HepG2 (cell line): ENCODE data around the gene ARHGAP26. TPM values are rescaled to one million over a fixed set of nuclear protein-coding genes. Genes with fewer than 3 reads are reported as not detected.

Source experiments
- CEBPB ChIP-seq: IDR thresholded peaks from 2 replicates; pipeline ENCODE4 v1.6.1; 2011; ENCODE audit warnings: low read depth, low read length, improper control_type of control experiment, borderline replicate concordance
- CSRNP2 ChIP-seq: sonication (generic); formaldehyde crosslinking; conservative IDR thresholded peaks from 2 replicates; pipeline ENCODE4 v1.8.0; 2022; ENCODE audit warnings: low read depth, missing genetic modification reagents
- FOXC1 ChIP-seq: sonication (generic); formaldehyde crosslinking; IDR thresholded peaks from 2 replicates; pipeline ENCODE4 v1.8.0; 2022; ENCODE audit warnings: mild to moderate bottlenecking, missing genetic modification reagents, borderline replicate concordance
- GATAD2A ChIP-seq: IDR thresholded peaks from 2 replicates; pipeline ENCODE4 v1.6.1; 2016
- HNF4G ChIP-seq, 2 experiments: sonication (generic) in 1 of 2; formaldehyde crosslinking in 1 of 2; IDR thresholded peaks; 2 replicates each; pipeline versions ENCODE4 v1.4.0 to v1.6.1; 2011 to 2020; ENCODE audit warnings: borderline replicate concordance in 2 of 2, low read depth in 2 of 2, mild to moderate bottlenecking in 2 of 2, low read length in 1 of 2, missing genetic modification reagents in 1 of 2, moderate library complexity in 1 of 2
- MED1 ChIP-seq: sonication (generic); formaldehyde crosslinking; IDR thresholded peaks from 2 replicates; pipeline ENCODE4 v1.4.0; 2020; ENCODE audit warnings: missing genetic modification reagents
- NR0B2 ChIP-seq: sonication (generic); formaldehyde crosslinking; IDR thresholded peaks from 2 replicates; pipeline ENCODE4 v1.4.0; 2020; ENCODE audit warnings: mild to moderate bottlenecking, missing genetic modification reagents
- RAD21 ChIP-seq: fragments of 450-650 bp; formaldehyde crosslinking; IDR thresholded peaks from 2 replicates; pipeline ENCODE4 v1.5.0; 2020; ENCODE audit warnings: mild to moderate bottlenecking
- SIX1 ChIP-seq: sonication (generic); formaldehyde crosslinking; IDR thresholded peaks from 2 replicates; pipeline ENCODE4 v1.4.0; 2020; ENCODE audit warnings: missing genetic modification reagents, borderline replicate concordance
- TCF7 ChIP-seq: sonication (generic); IDR thresholded peaks from 2 replicates; pipeline ENCODE4 v1.6.1; 2016; ENCODE audit warnings: antibody characterized with exemption, low read depth
- ZBTB4 ChIP-seq: sonication (generic); formaldehyde crosslinking; IDR thresholded peaks from 2 replicates; pipeline ENCODE4 v1.4.0; 2020; ENCODE audit warnings: missing genetic modification reagents, mild to moderate bottlenecking, borderline replicate concordance
- ZEB1 ChIP-seq: IDR thresholded peaks from 2 replicates; pipeline ENCODE4 v1.6.1; 2012; ENCODE audit warnings: mild to moderate bottlenecking, low read depth, inconsistent platforms; ENCODE audit not compliant: insufficient replicate concordance
- ZMYM3 ChIP-seq: sonication (generic); formaldehyde crosslinking; IDR thresholded peaks from 2 replicates; pipeline ENCODE4 v1.5.1; 2020; ENCODE audit warnings: mild to moderate bottlenecking, missing genetic modification reagents
- ZNF34 ChIP-seq: sonication (generic); formaldehyde crosslinking; IDR thresholded peaks from 2 replicates; pipeline ENCODE4 v1.4.0; 2020; ENCODE audit warnings: mild to moderate bottlenecking, missing genetic modification reagents, borderline replicate concordance
- ZNF546 ChIP-seq: sonication (generic); formaldehyde crosslinking; conservative IDR thresholded peaks from 2 replicates; pipeline ENCODE4 v1.8.1; 2023; ENCODE audit warnings: mild to moderate bottlenecking, missing genetic modification reagents
- ZNF878 ChIP-seq: sonication (generic); formaldehyde crosslinking; IDR thresholded peaks from 2 replicates; pipeline ENCODE4 v1.8.1; 2023; ENCODE audit warnings: mild to moderate bottlenecking, missing genetic modification reagents, moderate library complexity
- polyA plus RNA-seq, 8 experiments: library from polyadenylated mRNA; depleted of rRNA in 3 of 8; stranded (reverse) in 7 of 8; unstranded in 1 of 8; fragments of >200 nt; fragmentation: Illumina TruSeq in 4 of 8; extraction: Trizol in 4 of 8; gene quantifications; 2 replicates each; pipeline versions ENCODE4 v1.2.1 to v1.2.3, GENCODE V29; 2011 to 2016; ENCODE audit warnings: low read depth in 4 of 8, missing spikeins in 1 of 8, mixed read lengths in 1 of 8; ENCODE audit not compliant: insufficient read depth in 1 of 8
- total RNA-seq, 5 experiments: library from RNA; depleted of rRNA; stranded (reverse); fragments of >200 nt; fragmentation: Illumina TruSeq; extraction: Trizol; gene quantifications; 2 replicates each; pipeline ENCODE4 v1.2.3, GENCODE V29; 2016; ENCODE audit warnings: low read depth in 1 of 5
- TF ChIP-seq, protein P1 (sequence below): sonication (generic); formaldehyde crosslinking; IDR thresholded peaks from 2 replicates; pipeline ENCODE4 v1.5.1; 2020; ENCODE audit warnings: missing genetic modification reagents, mild to moderate bottlenecking, borderline replicate concordance
- TF ChIP-seq, protein P2 (sequence below): IDR thresholded peaks from 2 replicates; pipeline ENCODE4 v1.6.1; 2012; ENCODE audit warnings: low read length, improper control_type of control experiment

Gene ARHGAP26
- total and polyA plus RNA-seq, 2 of the 13 experiments (the other 11 are each of a cell fraction or from before 2014, with no cell fraction given) = 9.6 to 18.2 TPM

DNA sequence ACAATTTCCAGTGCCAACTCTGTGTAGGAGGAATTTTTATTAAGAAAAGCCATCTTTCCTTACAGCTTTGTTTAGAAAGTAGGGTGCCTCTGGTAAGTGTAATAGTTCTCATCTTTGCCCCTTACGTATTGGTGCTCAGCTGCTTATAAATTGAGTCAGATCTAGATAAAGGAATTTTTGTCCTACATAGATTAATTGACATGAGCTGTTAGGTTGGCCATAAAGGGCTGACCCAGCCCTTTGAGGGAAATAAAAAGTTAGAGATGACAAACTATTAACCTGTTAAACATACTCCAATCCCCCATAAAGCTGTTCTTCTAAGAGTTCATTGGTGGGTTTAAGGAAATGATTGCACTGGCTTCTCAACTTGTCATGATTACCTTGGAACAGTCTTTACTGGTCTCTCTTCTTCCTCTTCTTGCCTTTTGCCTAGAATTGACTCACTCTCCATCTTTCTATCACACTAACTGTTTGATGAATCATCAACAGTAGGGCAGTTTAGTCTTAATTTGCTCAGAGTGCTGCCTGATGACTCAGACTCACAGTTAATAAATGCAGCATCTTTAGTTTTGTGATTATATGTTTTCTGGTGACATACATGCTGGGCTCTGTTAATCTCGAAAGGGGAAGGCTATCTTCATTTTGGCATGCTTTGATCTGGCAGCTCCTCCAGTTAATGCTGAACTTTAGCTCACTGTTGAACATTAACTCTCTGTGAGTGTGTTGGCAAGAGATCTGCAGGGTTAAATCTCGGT lies 51.7 kb downstream of the ARHGAP26 start (continued):
- TF ChIP-seq HNF4G (IDR thresholded peaks at IDR 0.05; ENCODE audit: borderline replicate concordance, low read depth, low read length) = no peak
- TF ChIP-seq HNF4G (CRISPR knock-in tag; IDR thresholded peaks at IDR 0.05; ENCODE audit: borderline replicate concordance, low read depth) = no peak
- TF ChIP-seq, protein P1, sequence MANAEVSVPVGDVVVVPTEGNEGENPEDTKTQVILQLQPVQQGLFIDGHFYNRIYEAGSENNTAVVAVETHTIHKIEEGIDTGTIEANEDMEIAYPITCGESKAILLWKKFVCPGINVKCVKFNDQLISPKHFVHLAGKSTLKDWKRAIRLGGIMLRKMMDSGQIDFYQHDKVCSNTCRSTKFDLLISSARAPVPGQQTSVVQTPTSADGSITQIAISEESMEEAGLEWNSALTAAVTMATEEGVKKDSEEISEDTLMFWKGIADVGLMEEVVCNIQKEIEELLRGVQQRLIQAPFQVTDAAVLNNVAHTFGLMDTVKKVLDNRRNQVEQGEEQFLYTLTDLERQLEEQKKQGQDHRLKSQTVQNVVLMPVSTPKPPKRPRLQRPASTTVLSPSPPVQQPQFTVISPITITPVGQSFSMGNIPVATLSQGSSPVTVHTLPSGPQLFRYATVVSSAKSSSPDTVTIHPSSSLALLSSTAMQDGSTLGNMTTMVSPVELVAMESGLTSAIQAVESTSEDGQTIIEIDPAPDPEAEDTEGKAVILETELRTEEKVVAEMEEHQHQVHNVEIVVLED = no peak
- no peak for TF ChIP-seq ZEB1
- TF ChIP-seq NR0B2 (CRISPR knock-in tag) = no peak
- TF ChIP-seq ZNF34 = no peak
- TF ChIP-seq CEBPB = no peak
- TF ChIP-seq SIX1 (CRISPR knock-in tag) = no peak
- no peak for TF ChIP-seq ZMYM3 (CRISPR knock-in tag)
- TF ChIP-seq TCF7 = peak; percentile 73
- no peak for TF ChIP-seq ZNF878 (CRISPR knock-in tag)
- TF ChIP-seq FOXC1 = no peak
- TF ChIP-seq ZNF546 (CRISPR knock-in tag) = no peak
- no peak for TF ChIP-seq RAD21 (CRISPR knock-in tag)
- TF ChIP-seq, protein P2, sequence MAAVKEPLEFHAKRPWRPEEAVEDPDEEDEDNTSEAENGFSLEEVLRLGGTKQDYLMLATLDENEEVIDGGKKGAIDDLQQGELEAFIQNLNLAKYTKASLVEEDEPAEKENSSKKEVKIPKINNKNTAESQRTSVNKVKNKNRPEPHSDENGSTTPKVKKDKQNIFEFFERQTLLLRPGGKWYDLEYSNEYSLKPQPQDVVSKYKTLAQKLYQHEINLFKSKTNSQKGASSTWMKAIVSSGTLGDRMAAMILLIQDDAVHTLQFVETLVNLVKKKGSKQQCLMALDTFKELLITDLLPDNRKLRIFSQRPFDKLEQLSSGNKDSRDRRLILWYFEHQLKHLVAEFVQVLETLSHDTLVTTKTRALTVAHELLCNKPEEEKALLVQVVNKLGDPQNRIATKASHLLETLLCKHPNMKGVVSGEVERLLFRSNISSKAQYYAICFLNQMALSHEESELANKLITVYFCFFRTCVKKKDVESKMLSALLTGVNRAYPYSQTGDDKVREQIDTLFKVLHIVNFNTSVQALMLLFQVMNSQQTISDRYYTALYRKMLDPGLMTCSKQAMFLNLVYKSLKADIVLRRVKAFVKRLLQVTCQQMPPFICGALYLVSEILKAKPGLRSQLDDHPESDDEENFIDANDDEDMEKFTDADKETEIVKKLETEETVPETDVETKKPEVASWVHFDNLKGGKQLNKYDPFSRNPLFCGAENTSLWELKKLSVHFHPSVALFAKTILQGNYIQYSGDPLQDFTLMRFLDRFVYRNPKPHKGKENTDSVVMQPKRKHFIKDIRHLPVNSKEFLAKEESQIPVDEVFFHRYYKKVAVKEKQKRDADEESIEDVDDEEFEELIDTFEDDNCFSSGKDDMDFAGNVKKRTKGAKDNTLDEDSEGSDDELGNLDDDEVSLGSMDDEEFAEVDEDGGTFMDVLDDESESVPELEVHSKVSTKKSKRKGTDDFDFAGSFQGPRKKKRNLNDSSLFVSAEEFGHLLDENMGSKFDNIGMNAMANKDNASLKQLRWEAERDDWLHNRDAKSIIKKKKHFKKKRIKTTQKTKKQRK = no peak
- TF ChIP-seq MED1 (CRISPR knock-in tag) = no peak
- TF ChIP-seq GATAD2A (CRISPR knock-in tag) = peak; percentile 45; the same call in 1 of the 2 replicates
- no peak for TF ChIP-seq ZBTB4
- no peak for TF ChIP-seq CSRNP2 (CRISPR knock-in tag)
